AG04449 (cell line): ENCODE results near the gene CLCA4.

ENCODE experiments used
- CTCF ChIA-PET: fragments of 350-600 bp; formaldehyde crosslinking; extraction: SDS; loops from one replicate; lab custom pipeline; 2021; ENCODE audit warnings: antibody characterized with exemption; lab: Yijun Ruan, JAX
- POLR2A ChIA-PET: fragments of 400-600, 350-600 bp; formaldehyde crosslinking; extraction: SDS; loops from one replicate; lab custom pipeline; 2020; ENCODE audit warnings: antibody characterized with exemption, inconsistent platforms; lab: Yijun Ruan, JAX
- DNase-seq: peaks from one replicate; pipeline ENCODE4 v3.0.0-alpha.2; 2010; ENCODE audit warnings: low read depth, low spot score
- H3K4me3 ChIP-seq: 2 replicates; pipeline ENCODE4 v1.5.1; 2011; ENCODE audit warnings: low read depth, mild to moderate bottlenecking, control low read depth, low read length
- TF ChIP-seq, protein P1 (sequence below): IDR thresholded peaks from one replicate; pipeline ENCODE4 v1.5.1; 2011; ENCODE audit warnings: mild to moderate bottlenecking, moderate library complexity, low read length, control low read depth, inconsistent platforms; ENCODE audit not compliant: insufficient read depth; ENCODE audit errors: missing control alignments

The CLCA4 gene

DNA sequence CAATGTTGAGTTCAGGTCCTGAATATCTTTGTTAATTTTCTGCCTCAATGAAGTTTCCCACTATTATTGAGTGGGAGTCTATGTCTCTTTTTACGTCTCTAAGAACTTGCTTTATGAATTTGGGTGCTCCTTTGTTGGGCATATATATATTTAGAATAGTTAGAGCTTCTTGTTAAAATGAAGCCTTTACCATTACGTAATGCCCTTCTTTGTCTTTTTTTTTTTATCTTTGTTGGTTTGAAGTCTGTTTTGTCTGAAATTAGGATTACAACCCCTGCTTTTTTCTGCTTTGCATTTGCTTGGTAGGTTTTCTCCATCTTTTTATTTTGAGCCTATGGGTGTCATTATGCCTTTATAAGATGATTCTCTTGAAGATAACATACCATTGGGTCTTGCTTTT, 10.9 kb downstream of the CLCA4 start:
- DNase-seq, result no peak
- TF ChIP-seq, protein P1, sequence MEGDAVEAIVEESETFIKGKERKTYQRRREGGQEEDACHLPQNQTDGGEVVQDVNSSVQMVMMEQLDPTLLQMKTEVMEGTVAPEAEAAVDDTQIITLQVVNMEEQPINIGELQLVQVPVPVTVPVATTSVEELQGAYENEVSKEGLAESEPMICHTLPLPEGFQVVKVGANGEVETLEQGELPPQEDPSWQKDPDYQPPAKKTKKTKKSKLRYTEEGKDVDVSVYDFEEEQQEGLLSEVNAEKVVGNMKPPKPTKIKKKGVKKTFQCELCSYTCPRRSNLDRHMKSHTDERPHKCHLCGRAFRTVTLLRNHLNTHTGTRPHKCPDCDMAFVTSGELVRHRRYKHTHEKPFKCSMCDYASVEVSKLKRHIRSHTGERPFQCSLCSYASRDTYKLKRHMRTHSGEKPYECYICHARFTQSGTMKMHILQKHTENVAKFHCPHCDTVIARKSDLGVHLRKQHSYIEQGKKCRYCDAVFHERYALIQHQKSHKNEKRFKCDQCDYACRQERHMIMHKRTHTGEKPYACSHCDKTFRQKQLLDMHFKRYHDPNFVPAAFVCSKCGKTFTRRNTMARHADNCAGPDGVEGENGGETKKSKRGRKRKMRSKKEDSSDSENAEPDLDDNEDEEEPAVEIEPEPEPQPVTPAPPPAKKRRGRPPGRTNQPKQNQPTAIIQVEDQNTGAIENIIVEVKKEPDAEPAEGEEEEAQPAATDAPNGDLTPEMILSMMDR, result no peak
- no peak overlapping the region for H3K4me3 ChIP-seq
- POLR2A ChIA-PET, result no interaction called here
- CTCF ChIA-PET, result no interaction called here

DNA sequence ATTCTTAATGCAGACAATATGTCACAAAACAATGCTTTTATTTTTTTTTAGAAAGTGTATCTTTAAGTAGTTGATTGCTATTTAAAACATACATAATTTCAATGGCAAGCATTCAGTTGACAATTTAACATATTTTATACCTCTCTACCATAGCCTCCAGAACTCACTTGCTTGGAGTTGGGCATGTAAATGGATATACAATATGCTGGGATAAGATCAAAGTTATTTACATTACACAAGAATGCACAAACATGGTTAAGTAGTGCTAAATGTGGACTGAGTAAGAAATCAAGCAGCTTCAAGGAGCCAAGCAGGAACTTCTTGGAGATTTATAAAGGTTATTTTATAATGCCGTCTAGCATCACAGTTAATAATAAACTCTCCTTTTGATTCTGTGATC, 17.0 kb downstream of the CLCA4 start:
- TF ChIP-seq, protein P1, result no peak
- DNase-seq, result no peak
- H3K4me3 ChIP-seq, result no peak overlapping the region
- CTCF ChIA-PET, result no interaction called here
- POLR2A ChIA-PET, result no interaction called here

DNA sequence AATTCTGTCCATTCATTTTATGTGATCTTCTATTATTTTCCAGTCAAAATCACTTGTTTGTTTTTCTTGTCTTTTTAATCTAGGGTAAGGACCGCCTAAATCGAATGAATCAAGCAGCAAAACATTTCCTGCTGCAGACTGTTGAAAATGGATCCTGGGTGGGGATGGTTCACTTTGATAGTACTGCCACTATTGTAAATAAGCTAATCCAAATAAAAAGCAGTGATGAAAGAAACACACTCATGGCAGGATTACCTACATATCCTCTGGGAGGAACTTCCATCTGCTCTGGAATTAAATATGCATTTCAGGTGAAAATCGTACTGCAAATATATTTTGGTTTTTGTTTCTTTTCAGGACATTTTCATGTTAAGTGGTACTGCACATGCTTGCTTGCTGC, 20.5 kb downstream of the CLCA4 start:
- no peak overlapping the region for H3K4me3 ChIP-seq
- POLR2A ChIA-PET, result no interaction called here
- DNase-seq, result no peak
- CTCF ChIA-PET, result no interaction called here
- TF ChIP-seq, protein P1, result no peak

DNA sequence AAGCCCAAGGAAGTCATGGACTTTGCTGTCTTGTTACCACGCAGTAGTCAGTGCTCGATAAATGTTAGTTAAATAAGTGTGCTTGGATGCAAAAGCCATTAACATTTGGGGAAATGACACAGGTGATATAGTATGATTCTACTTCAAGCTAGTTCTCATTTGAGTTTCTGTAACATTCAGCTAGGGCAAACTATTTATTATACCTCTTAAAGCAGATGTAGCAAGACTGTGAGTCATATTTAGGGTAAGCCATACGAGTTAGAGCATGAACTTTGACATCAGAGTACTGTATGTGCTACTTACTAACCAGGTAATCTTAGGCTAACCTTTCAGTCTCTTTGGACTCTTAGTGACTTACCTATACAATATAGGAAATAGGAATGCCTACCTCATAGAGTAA, 21.0 kb downstream of the CLCA4 start:
- TF ChIP-seq, protein P1, result no peak
- ChIA-PET POLR2A (no interaction called here), CTCF (no interaction called here)
- no peak for DNase-seq
- H3K4me3 ChIP-seq, result no peak overlapping the region

DNA sequence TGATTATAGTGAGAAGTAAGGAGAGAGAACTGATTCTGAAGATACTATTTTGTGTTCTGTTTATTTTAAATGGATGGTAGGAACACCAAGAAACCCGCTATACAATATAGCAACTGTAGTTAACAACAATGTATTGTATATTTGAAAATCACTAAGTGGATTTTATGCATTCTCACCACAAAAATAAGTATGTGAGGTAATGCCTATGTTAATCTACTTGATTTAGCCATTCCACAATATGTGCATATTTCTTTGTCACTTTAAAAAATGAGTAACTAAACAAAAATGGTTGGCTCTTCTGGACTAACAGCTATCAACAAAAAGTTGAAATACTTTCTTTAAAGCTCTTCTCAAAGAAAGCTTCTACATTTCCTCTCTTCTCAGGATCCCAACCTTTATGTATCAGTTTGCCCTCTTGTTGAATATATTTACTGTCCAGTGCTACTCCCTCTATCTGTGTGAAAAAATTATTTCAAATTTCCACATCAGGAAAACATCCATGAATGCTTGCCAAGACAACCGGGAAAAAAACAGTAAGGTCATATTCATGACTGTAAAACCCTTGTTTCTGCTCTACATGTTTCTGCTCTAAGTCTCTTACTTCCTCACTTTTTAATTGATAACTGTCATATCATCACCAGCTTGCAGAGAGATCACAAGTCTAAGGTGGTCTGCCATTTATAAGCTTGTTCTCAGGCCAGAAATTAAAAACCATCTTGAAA, 27.0 kb downstream of the CLCA4 start:
- TF ChIP-seq, protein P1, result no peak
- no peak for DNase-seq
- CTCF ChIA-PET, result no interaction called here
- POLR2A ChIA-PET, result no interaction called here
- H3K4me3 ChIP-seq, result no peak overlapping the region

DNA sequence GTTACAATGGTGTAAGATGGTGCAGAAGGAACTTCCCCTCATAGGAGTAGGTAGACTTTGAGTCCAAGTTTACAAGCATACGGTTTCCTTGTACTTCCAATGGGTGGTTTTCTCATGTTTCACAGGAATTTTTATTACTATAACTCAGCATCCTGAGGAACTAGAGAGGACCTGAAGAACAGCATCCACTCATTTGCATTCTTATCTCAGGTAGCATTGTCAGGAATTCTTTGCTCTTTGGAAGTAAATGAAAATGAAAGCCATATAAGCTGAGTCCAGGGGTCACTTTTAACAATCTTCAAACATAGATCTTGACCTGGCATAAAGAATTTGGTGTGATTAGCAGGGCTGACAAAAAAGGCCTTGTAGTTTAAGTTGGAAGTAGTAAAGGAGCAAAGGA, 34.4 kb downstream of the CLCA4 start:
- ChIA-PET POLR2A (no interaction called here), CTCF (interaction anchor here (1.0 kb wide), 1 partner anchor 108 kb away, joined by 3 read pairs; no protein-coding TSS in a partner anchor)
- H3K4me3 ChIP-seq, result no peak overlapping the region
- TF ChIP-seq, protein P1, result no peak
- no peak for DNase-seq
